Gastrocnemius medialis (tissue), 4 donors: ENCODE data around the gene WDR62.

Experiments used
- CTCF ChIP-seq, 5 experiments: fragments of 450-650 bp in 3 of 5; fragments of 200-600 bp in 2 of 5; sonication (generic) in 2 of 5; IDR thresholded peaks in 4 of 5; conservative IDR thresholded peaks in 1 of 5; 1 replicate in 4 of 5; 2 replicates in 1 of 5; pipeline ENCODE4 v1.5.1; 2016 to 2019; ENCODE audit warnings: antibody characterized with exemption in 5 of 5, mild to moderate bottlenecking in 3 of 5, moderate library complexity in 3 of 5
- POLR2A ChIP-seq, 2 donors: fragments of 450-650 bp; IDR thresholded peaks; one replicate each; pipeline ENCODE4 v1.6.1; 2017; ENCODE audit warnings: antibody characterized with exemption in 2 of 2, mild to moderate bottlenecking in 2 of 2, moderate library complexity in 2 of 2

GRCh38 chr19:36043952-36044351 is 10.7 kb upstream of the WDR62 start:
- TF ChIP-seq CTCF (IDR thresholded peaks at IDR 0.05 in 4 of 5, conservative IDR thresholded peaks at IDR 0.05 in 1 of 5) (no peak), POLR2A (IDR thresholded peaks at IDR 0.05) (no peak)
